HEK293 (cell line): Measurements from ENCODE around the gene PAFAH1B2.

Experiments used
- CTCF ChIA-PET: fragments of 350-600 bp; formaldehyde crosslinking; extraction: SDS; loops from one replicate; lab custom pipeline; 2021; ENCODE audit warnings: antibody characterized with exemption; lab: Yijun Ruan, JAX
- POLR2A ChIA-PET: fragments of 300-600 bp; formaldehyde crosslinking; extraction: SDS; loops from one replicate; lab custom pipeline; 2020; ENCODE audit warnings: antibody characterized with exemption, inconsistent platforms; lab: Yijun Ruan, JAX
- H3K27ac ChIP-seq: fragments of 200-500 bp; sonication (Bioruptor generic); 2 replicates; pipeline ENCODE4 v1.5.1; 2014; ENCODE audit warnings: low read depth, low read length, control low read depth, inconsistent platforms; ENCODE audit errors: extremely low read depth
- H3K36me3 ChIP-seq, 2 experiments: fragments of 200-500 bp in 1 of 2; sonication (Bioruptor generic) in 1 of 2; 1 replicate in 1 of 2; 2 replicates in 1 of 2; pipeline ENCODE4 v1.5.1; 2014 to 2017; ENCODE audit warnings: inconsistent platforms in 2 of 2, low read length in 2 of 2; ENCODE audit not compliant: control insufficient read depth in 2 of 2, insufficient read depth in 1 of 2
- H3K4me1 ChIP-seq: fragments of 200-500 bp; sonication (Bioruptor generic); 2 replicates; pipeline ENCODE4 v1.5.1; 2014; ENCODE audit warnings: mild to moderate bottlenecking, low read length, inconsistent platforms; ENCODE audit not compliant: control insufficient read depth, insufficient read depth
- H3K4me3 ChIP-seq: 2 replicates; pipeline ENCODE4 v1.5.1; 2011; ENCODE audit warnings: low read depth, mild to moderate bottlenecking, control low read depth, low read length, moderate library complexity
- H3K9me3 ChIP-seq: fragments of 200-500 bp; sonication (Bioruptor generic); 2 replicates; pipeline ENCODE4 v1.5.1; 2014; ENCODE audit warnings: low read depth, low read length, inconsistent platforms; ENCODE audit not compliant: control insufficient read depth, insufficient read depth
- EGR2 ChIP-seq: fragments of 450-650 bp; formaldehyde crosslinking; IDR thresholded peaks from 2 replicates; pipeline ENCODE4 v1.5.1; 2016; ENCODE audit warnings: low read depth, missing biosample characterization, missing genetic modification characterization
- GLIS2 ChIP-seq: fragments of 450-650 bp; formaldehyde crosslinking; IDR thresholded peaks from 2 replicates; pipeline ENCODE4 v1.5.1; 2016; ENCODE audit warnings: missing biosample characterization, missing genetic modification characterization
- KLF9 ChIP-seq: fragments of 450-650 bp; formaldehyde crosslinking; IDR thresholded peaks from 2 replicates; pipeline ENCODE4 v1.5.1; 2016; ENCODE audit warnings: missing biosample characterization, missing genetic modification characterization, low read depth
- MEIS1 ChIP-seq: sonication (generic); formaldehyde crosslinking; IDR thresholded peaks from 2 replicates; pipeline ENCODE4 v1.8.1; 2022; ENCODE audit warnings: missing genetic modification reagents, mild to moderate bottlenecking, borderline replicate concordance
- PRDM1 ChIP-seq: fragments of 450-650 bp; formaldehyde crosslinking; IDR thresholded peaks from 2 replicates; pipeline ENCODE4; 2016; ENCODE audit warnings: missing biosample characterization, missing genetic modification characterization
- PRDM6 ChIP-seq: fragments of 450-650 bp; formaldehyde crosslinking; IDR thresholded peaks from 2 replicates; pipeline ENCODE4 v1.5.1; 2017; ENCODE audit warnings: missing biosample characterization, missing genetic modification characterization
- SALL2 ChIP-seq: fragments of 450-650 bp; formaldehyde crosslinking; IDR thresholded peaks from 2 replicates; pipeline ENCODE4 v1.5.0; 2017; ENCODE audit warnings: missing biosample characterization, mild to moderate bottlenecking, missing genetic modification characterization, borderline replicate concordance
- SP3 ChIP-seq: fragments of 450-650 bp; formaldehyde crosslinking; IDR thresholded peaks from 2 replicates; pipeline ENCODE4 v1.5.1; 2016; ENCODE audit warnings: missing biosample characterization, missing genetic modification characterization
- ZBTB10 ChIP-seq: fragments of 450-650 bp; formaldehyde crosslinking; IDR thresholded peaks from 2 replicates; pipeline ENCODE4 v1.5.1; 2016; ENCODE audit warnings: missing biosample characterization, missing genetic modification characterization
- ZBTB8A ChIP-seq: fragments of 450-650 bp; formaldehyde crosslinking; IDR thresholded peaks from 2 replicates; pipeline ENCODE4 v1.5.1; 2016; ENCODE audit warnings: missing biosample characterization, missing genetic modification characterization
- ZNF10 ChIP-seq: fragments of 450-650 bp; formaldehyde crosslinking; IDR thresholded peaks from 2 replicates; pipeline ENCODE4 v1.5.1; 2017; ENCODE audit warnings: missing biosample characterization, missing genetic modification characterization
- ZNF37A ChIP-seq: fragments of 450-650 bp; IDR thresholded peaks from 2 replicates; pipeline ENCODE4 v1.5.1; 2018; ENCODE audit warnings: missing biosample characterization, missing genetic modification characterization
- ZNF513 ChIP-seq: fragments of 450-650 bp; IDR thresholded peaks from 2 replicates; pipeline ENCODE4 v1.5.1; 2018; ENCODE audit warnings: missing biosample characterization, missing genetic modification characterization
- ZNF548 ChIP-seq: fragments of 450-650 bp; formaldehyde crosslinking; IDR thresholded peaks from 2 replicates; pipeline ENCODE4 v1.5.1; 2016; ENCODE audit warnings: missing biosample characterization, missing genetic modification characterization
- ZNF558 ChIP-seq: fragments of 450-650 bp; formaldehyde crosslinking; IDR thresholded peaks from 2 replicates; pipeline ENCODE4 v1.5.1; 2016; ENCODE audit warnings: missing biosample characterization, missing genetic modification characterization
- ZNF660 ChIP-seq: fragments of 450-650 bp; IDR thresholded peaks from 2 replicates; pipeline ENCODE4 v1.5.1; 2018; ENCODE audit warnings: missing biosample characterization, mild to moderate bottlenecking, missing genetic modification characterization
- TF ChIP-seq, protein P1 (sequence below): fragments of 450-650 bp; formaldehyde crosslinking; IDR thresholded peaks from 2 replicates; pipeline ENCODE4 v1.5.1; 2016; ENCODE audit warnings: missing biosample characterization, missing genetic modification characterization
- TF ChIP-seq, protein P2 (sequence below): fragments of 450-650 bp; formaldehyde crosslinking; IDR thresholded peaks from 2 replicates; pipeline ENCODE4 v1.5.1; 2016; ENCODE audit warnings: missing biosample characterization, missing genetic modification characterization, borderline replicate concordance

Gene PAFAH1B2

DNA sequence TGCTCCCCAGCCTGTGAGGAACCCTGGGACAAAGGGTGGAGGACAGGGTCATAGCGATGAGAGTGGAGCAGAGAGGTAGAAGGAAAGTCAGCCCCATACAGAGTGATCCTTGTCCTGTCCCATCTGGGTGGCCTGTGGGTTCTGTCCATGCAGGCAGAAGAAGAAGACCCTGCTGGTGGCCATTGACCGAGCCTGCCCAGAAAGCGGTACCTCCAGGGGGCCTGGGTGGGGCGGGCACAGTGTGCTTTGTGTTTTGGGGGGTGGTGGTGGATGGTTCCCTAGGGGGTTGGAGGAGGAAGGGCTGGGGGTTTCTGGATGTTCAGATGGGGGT is 42.3 kb downstream of the PAFAH1B2 start:
- TF ChIP-seq ZNF37A (tag by site-specific recombination), result no peak
- no peak for TF ChIP-seq ZBTB10 (tag by site-specific recombination)
- TF ChIP-seq SP3, result no peak
- no peak for TF ChIP-seq MEIS1
- no peak for TF ChIP-seq SALL2 (tag by site-specific recombination)
- no peak for TF ChIP-seq KLF9 (tag by site-specific recombination)
- no peak for TF ChIP-seq PRDM6 (tag by site-specific recombination)
- TF ChIP-seq ZBTB8A (tag by site-specific recombination), result no peak
- TF ChIP-seq ZNF513 (tag by site-specific recombination), result no peak
- TF ChIP-seq, all 188 proteins: peak for 0
- Histone ChIP-seq H3K4me1 (no peaks in the 10 kb centered on the region), H3K9me3 (no peaks in the 10 kb centered on the region), H3K27ac (no peak overlapping the region), H3K36me3 (peaks cover 0 to 79% of the 10 kb centered on the region in 2 experiments; a peak in 1 of 3 replicates), H3K4me3 (no peak overlapping the region)
- POLR2A ChIA-PET, result interaction anchor here (0.6 to 1.0 kb wide), 2 partner anchors 8 to 428 kb away, joined by 3 to 7 read pairs; partner anchors contain the start of gene SIDT2
- CTCF ChIA-PET, result no interaction called here

- H3K4me1 ChIP-seq, result no peaks in the 10 kb centered on the region
- H3K36me3 ChIP-seq, result peaks cover 0 to 79% of the 10 kb centered on the region in 2 experiments; a peak in 1 of 3 replicates
- H3K27ac ChIP-seq, result no peak overlapping the region
- no peak overlapping the region for H3K4me3 ChIP-seq
- no peaks in the 10 kb centered on the region for H3K9me3 ChIP-seq
- ChIA-PET POLR2A (interaction anchor here (1.0 kb wide), 1 partner anchor 8 kb away, joined by 3 read pairs; the partner anchor contains the start of gene SIDT2), CTCF (no interaction called here)
- TF ChIP-seq PRDM1 (tag by site-specific recombination) (no peak), ZNF660 (no peak), ZNF10 (no peak), EGR2 (tag by site-specific recombination) (0 out of 2 replicates have a peak, but pooled peaks have one; percentile 22)
- TF ChIP-seq, protein P1, sequence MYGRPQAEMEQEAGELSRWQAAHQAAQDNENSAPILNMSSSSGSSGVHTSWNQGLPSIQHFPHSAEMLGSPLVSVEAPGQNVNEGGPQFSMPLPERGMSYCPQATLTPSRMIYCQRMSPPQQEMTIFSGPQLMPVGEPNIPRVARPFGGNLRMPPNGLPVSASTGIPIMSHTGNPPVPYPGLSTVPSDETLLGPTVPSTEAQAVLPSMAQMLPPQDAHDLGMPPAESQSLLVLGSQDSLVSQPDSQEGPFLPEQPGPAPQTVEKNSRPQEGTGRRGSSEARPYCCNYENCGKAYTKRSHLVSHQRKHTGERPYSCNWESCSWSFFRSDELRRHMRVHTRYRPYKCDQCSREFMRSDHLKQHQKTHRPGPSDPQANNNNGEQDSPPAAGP (tag by site-specific recombination), result no peak
These were observed 42.9 kb downstream of the PAFAH1B2 start for GRCh38 chr11:117187007-117187406.

GRCh38 chr11:117187428-117187798 is 43.3 kb downstream of the PAFAH1B2 start:
- H3K4me3 ChIP-seq, result no peak overlapping the region
- H3K9me3 ChIP-seq, result no peaks in the 10 kb centered on the region
- H3K27ac ChIP-seq, result no peak overlapping the region
- ChIA-PET POLR2A (interaction anchor here (1.0 kb wide), 1 partner anchor 9 kb away, joined by 3 read pairs; the partner anchor contains the start of gene SIDT2), CTCF (no interaction called here)
- no peaks in the 10 kb centered on the region for H3K4me1 ChIP-seq
- peaks cover 0 to 79% of the 10 kb centered on the region in 2 experiments; a peak in 1 of 3 replicates for H3K36me3 ChIP-seq
- TF ChIP-seq ZNF548 (tag by site-specific recombination), result no peak
- no peak for TF ChIP-seq GLIS2 (tag by site-specific recombination)
- no peak for TF ChIP-seq ZNF558 (tag by site-specific recombination)
- TF ChIP-seq, protein P2, sequence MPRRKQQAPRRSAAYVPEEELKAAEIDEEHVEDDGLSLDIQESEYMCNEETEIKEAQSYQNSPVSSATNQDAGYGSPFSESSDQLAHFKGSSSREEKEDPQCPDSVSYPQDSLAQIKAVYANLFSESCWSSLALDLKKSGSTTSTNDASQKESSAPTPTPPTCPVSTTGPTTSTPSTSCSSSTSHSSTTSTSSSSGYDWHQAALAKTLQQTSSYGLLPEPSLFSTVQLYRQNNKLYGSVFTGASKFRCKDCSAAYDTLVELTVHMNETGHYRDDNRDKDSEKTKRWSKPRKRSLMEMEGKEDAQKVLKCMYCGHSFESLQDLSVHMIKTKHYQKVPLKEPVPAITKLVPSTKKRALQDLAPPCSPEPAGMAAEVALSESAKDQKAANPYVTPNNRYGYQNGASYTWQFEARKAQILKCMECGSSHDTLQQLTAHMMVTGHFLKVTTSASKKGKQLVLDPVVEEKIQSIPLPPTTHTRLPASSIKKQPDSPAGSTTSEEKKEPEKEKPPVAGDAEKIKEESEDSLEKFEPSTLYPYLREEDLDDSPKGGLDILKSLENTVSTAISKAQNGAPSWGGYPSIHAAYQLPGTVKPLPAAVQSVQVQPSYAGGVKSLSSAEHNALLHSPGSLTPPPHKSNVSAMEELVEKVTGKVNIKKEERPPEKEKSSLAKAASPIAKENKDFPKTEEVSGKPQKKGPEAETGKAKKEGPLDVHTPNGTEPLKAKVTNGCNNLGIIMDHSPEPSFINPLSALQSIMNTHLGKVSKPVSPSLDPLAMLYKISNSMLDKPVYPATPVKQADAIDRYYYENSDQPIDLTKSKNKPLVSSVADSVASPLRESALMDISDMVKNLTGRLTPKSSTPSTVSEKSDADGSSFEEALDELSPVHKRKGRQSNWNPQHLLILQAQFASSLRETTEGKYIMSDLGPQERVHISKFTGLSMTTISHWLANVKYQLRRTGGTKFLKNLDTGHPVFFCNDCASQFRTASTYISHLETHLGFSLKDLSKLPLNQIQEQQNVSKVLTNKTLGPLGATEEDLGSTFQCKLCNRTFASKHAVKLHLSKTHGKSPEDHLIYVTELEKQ (tag by site-specific recombination), result no peak
